K562 (cell line): ENCODE measurements around the gene OR12D3. TPM values are rescaled to one million over a fixed set of nuclear protein-coding genes. Genes with fewer than 3 reads are reported as not detected.
A peak's percentile ranks its signal among the peaks of the same experiment; 100 is the strongest.

ENCODE experiments used
- ATAC-seq: fragments of 200-7000 bp; cut with Tn5 transposase; 3 replicates; pipeline ENCODE4 v1.9.1; 2020; ENCODE audit warnings: moderate library complexity
- BruUV-seq: library from RNA; stranded (reverse); fragments of 400-500 nt; replicated peaks from 2 replicates; lab custom pipeline; 2021; lab: Mats Ljungman, UMichigan
- CTCF ChIA-PET: fragments of 300-600 bp; formaldehyde crosslinking; extraction: SDS; loops from one replicate; lab custom pipeline; 2021; ENCODE audit warnings: low intra/inter-chr PET ratio; lab: Yijun Ruan, JAX
- POLR2A ChIA-PET: fragments of 300-600, 350-650 bp; sonication (Branson Sonifier 250); formaldehyde crosslinking; extraction: SDS; loops from one replicate; lab custom pipeline; 2021; ENCODE audit warnings: antibody characterized with exemption, inconsistent platforms; lab: Yijun Ruan, JAX
- DNase-seq, 4 experiments: peaks; one replicate each; pipeline versions ENCODE4 v3.0.0 to v3.0.0-alpha.2; 2011 to 2018; ENCODE audit warnings: low spot score in 3 of 4, mixed read lengths in 3 of 4; ENCODE audit errors: extremely low read depth in 1 of 4
- FAIRE-seq: peaks from 2 replicates; lab custom pipeline; 2011; peaks lifted over from hg19 to GRCh38; lab: Jason Lieb, UNC
- H2AFZ ChIP-seq: 2 replicates; pipeline ENCODE4 v1.6.0; 2011; ENCODE audit warnings: low read depth, low read length, control low read depth, inconsistent platforms
- H3K27ac ChIP-seq: fragments of 200-600 bp; 3 replicates; pipeline ENCODE4 v1.8.0; 2011; ENCODE audit warnings: low read depth, mild to moderate bottlenecking, control low read depth, inconsistent platforms, low read length, moderate library complexity, mixed read lengths; ENCODE audit errors: extremely low read depth
- H3K27me3 ChIP-seq, 2 experiments: fragments of 300-600 bp in 1 of 2; 2 replicates in 1 of 2; 3 replicates in 1 of 2; pipeline versions ENCODE4 v1.6.0 to v1.8.0; 2011; ENCODE audit warnings: inconsistent platforms in 2 of 2, low read length in 2 of 2, mild to moderate bottlenecking in 1 of 2, mixed read lengths in 1 of 2, moderate library complexity in 1 of 2; ENCODE audit not compliant: control insufficient read depth in 2 of 2, insufficient read depth in 2 of 2
- H3K36me3 ChIP-seq: fragments of 300-600 bp; 3 replicates; pipeline ENCODE4 v1.8.0; 2011; ENCODE audit warnings: mild to moderate bottlenecking, low read length, inconsistent platforms; ENCODE audit not compliant: control insufficient read depth, insufficient read depth
- H3K4me1 ChIP-seq, 2 experiments: fragments of 200-600 bp in 1 of 2; replicated peaks in 1 of 2; 2 replicates in 1 of 2; 3 replicates in 1 of 2; pipeline versions ENCODE4 v1.5.1 to v1.8.0; 2011; ENCODE audit warnings: inconsistent platforms in 2 of 2, low read length in 2 of 2, mild to moderate bottlenecking in 1 of 2, mixed read lengths in 1 of 2, moderate library complexity in 1 of 2; ENCODE audit not compliant: control insufficient read depth in 2 of 2, insufficient read depth in 2 of 2
- H3K4me2 ChIP-seq: 2 replicates; pipeline ENCODE4 v1.6.1; 2011; ENCODE audit warnings: low read length, control low read depth, inconsistent platforms, mixed read lengths; ENCODE audit not compliant: insufficient read depth
- H3K4me3 ChIP-seq: fragments of 200-600 bp; sonication (generic), shearing (Covaris generic); 2 replicates; pipeline ENCODE4 v1.5.1; 2016; ENCODE audit warnings: control low read depth, inconsistent platforms
- H3K79me2 ChIP-seq: fragments of 200-600 bp; 3 replicates; pipeline ENCODE4 v1.8.0; 2011; ENCODE audit warnings: low read length, inconsistent platforms; ENCODE audit not compliant: control insufficient read depth, insufficient read depth
- H3K9ac ChIP-seq, 2 experiments: 2 replicates each; pipeline versions ENCODE4 v1.6.0 to v1.6.1; 2011; ENCODE audit warnings: low read depth in 2 of 2, low read length in 2 of 2, control low read depth in 1 of 2, inconsistent platforms in 1 of 2, mild to moderate bottlenecking in 1 of 2, mixed read lengths in 1 of 2; ENCODE audit not compliant: insufficient read depth in 1 of 2
- H3K9me1 ChIP-seq: one replicate; pipeline ENCODE4 v1.6.0; 2011; ENCODE audit warnings: inconsistent platforms, mild to moderate bottlenecking, low read length, moderate library complexity; ENCODE audit not compliant: control insufficient read depth, insufficient read depth
- H3K9me3 ChIP-seq: replicated peaks from 2 replicates; pipeline ENCODE4 v1.5.1; 2011; ENCODE audit warnings: low read depth, low read length, inconsistent platforms; ENCODE audit not compliant: control insufficient read depth, insufficient read depth
- H4K20me1 ChIP-seq: replicated peaks from 2 replicates; pipeline ENCODE4 v1.6.1; 2011; ENCODE audit warnings: low read length, inconsistent platforms, mixed read lengths; ENCODE audit not compliant: control insufficient read depth, insufficient read depth
- ARHGAP35 ChIP-seq: fragments of 450-650 bp; IDR thresholded peaks from 2 replicates; pipeline ENCODE4 v1.6.1; 2018; ENCODE audit not compliant: partially characterized antibody
- CBFA2T2 ChIP-seq: fragments of 450-650 bp; conservative IDR thresholded peaks from 2 replicates; pipeline ENCODE4 v1.6.1; 2017; ENCODE audit warnings: mild to moderate bottlenecking
- CHD4 ChIP-seq: fragments of 200-600 bp; sonication (generic); IDR thresholded peaks from 3 replicates; pipeline ENCODE4 v1.6.1; 2012; ENCODE audit warnings: low read depth, mild to moderate bottlenecking, mixed read lengths, low read length, inconsistent platforms; ENCODE audit not compliant: insufficient read depth, insufficient replicate concordance, poor library complexity, severe bottlenecking
- NRF1 ChIP-seq, 2 experiments: fragments of 450-650 bp; IDR thresholded peaks in 1 of 2; conservative IDR thresholded peaks in 1 of 2; 2 replicates each; pipeline ENCODE4 v1.6.1; 2014; ENCODE audit warnings: mild to moderate bottlenecking in 2 of 2
- RAD21 ChIP-seq, 2 experiments: fragments of 250-450 bp in 1 of 2; fragments of 450-650 bp in 1 of 2; sonication (Bioruptor Pico) in 1 of 2; formaldehyde crosslinking in 1 of 2; IDR thresholded peaks in 1 of 2; conservative IDR thresholded peaks in 1 of 2; 2 replicates each; pipeline versions ENCODE4 v1.4.0 to v1.8.0; 2020 to 2022; ENCODE audit warnings: mild to moderate bottlenecking in 2 of 2, moderate library complexity in 1 of 2
- SMC3 ChIP-seq: conservative IDR thresholded peaks from 2 replicates; pipeline ENCODE4 v1.6.1; 2011; ENCODE audit warnings: low read depth, low read length, improper control_type of control experiment; ENCODE audit not compliant: insufficient read depth
- TAF1 ChIP-seq: IDR thresholded peaks from 2 replicates; pipeline ENCODE4 v1.6.1; 2011; ENCODE audit warnings: mild to moderate bottlenecking, low read length, moderate library complexity; ENCODE audit not compliant: insufficient read depth, control insufficient read depth, severe bottlenecking; ENCODE audit errors: extremely low read depth
- ZNF431 ChIP-seq: sonication (generic); formaldehyde crosslinking; IDR thresholded peaks from 2 replicates; pipeline ENCODE4 v1.8.0; 2022; ENCODE audit warnings: mild to moderate bottlenecking, missing genetic modification reagents
- ZNF592 ChIP-seq: fragments of 450-650 bp; IDR thresholded peaks from 2 replicates; pipeline ENCODE4 v1.6.1; 2017; ENCODE audit warnings: antibody characterized with exemption, mild to moderate bottlenecking
- in situ Hi-C: fragments of 300-500 bp; cut with MboI; formaldehyde crosslinking; loops from 4 replicates; pipeline ENCODE4 v1.15.0; 2018; ENCODE audit warnings: inconsistent platforms, mixed read lengths
- intact Hi-C: fragments of 100-400 bp; cut with micrococcal nuclease; formaldehyde crosslinking; loops from 2 replicates; pipeline ENCODE4 v1.14.2; 2022
- polyA plus RNA-seq, 8 experiments: library from polyadenylated mRNA; depleted of rRNA in 4 of 8; stranded (reverse) in 5 of 8; unstranded in 3 of 8; fragments of >200 nt; fragmentation: Nextera tagmentation in 2 of 8; fragmentation: Illumina TruSeq in 1 of 8; extraction: Ambion mirVana in 2 of 8; extraction: Trizol in 1 of 8; gene quantifications; 2 replicates each; pipeline versions ENCODE4 v1.2.1 to v1.2.3, GENCODE V29; 2011 to 2014; ENCODE audit warnings: inconsistent platforms in 1 of 8, missing spikeins in 1 of 8
- total RNA-seq, 7 experiments: library from RNA; depleted of rRNA in 6 of 7; stranded (reverse); fragments of >200 nt in 6 of 7; fragmentation: Illumina TruSeq in 2 of 7; extraction: Trizol in 2 of 7; gene quantifications; 2 replicates each; pipeline versions ENCODE4 v1.2.1 to v1.2.3, GENCODE V29; 2011 to 2021; ENCODE audit warnings: low replicate concordance in 1 of 7
- TF ChIP-seq, protein P1 (sequence below), 3 experiments: IDR thresholded peaks in 2 of 3; conservative IDR thresholded peaks in 1 of 3; 2 replicates each; pipeline ENCODE4 v1.5.1; 2011 to 2012; ENCODE audit warnings: low read length in 3 of 3, mild to moderate bottlenecking in 3 of 3, control low read depth in 2 of 3, improper control_type of control experiment in 1 of 3, inconsistent platforms in 1 of 3, low read depth in 1 of 3, mixed read lengths in 1 of 3, moderate library complexity in 1 of 3; ENCODE audit not compliant: insufficient read depth in 2 of 3
- TF ChIP-seq, protein P2 (sequence below): fragments of 450-650 bp; IDR thresholded peaks from one replicate; pipeline ENCODE4 v1.6.1; 2018; ENCODE audit warnings: mild to moderate bottlenecking, moderate library complexity; ENCODE audit not compliant: partially characterized antibody
- TF ChIP-seq, protein P3 (sequence below): sonication (generic); formaldehyde crosslinking; IDR thresholded peaks from 2 replicates; pipeline ENCODE4 v1.8.1; 2022; ENCODE audit warnings: missing genetic modification reagents

OR12D3 gene
- total and polyA plus RNA-seq, 9 of the 15 experiments (the other 6 are each of a cell fraction or from before 2014, with no cell fraction given), result not detected

DNA sequence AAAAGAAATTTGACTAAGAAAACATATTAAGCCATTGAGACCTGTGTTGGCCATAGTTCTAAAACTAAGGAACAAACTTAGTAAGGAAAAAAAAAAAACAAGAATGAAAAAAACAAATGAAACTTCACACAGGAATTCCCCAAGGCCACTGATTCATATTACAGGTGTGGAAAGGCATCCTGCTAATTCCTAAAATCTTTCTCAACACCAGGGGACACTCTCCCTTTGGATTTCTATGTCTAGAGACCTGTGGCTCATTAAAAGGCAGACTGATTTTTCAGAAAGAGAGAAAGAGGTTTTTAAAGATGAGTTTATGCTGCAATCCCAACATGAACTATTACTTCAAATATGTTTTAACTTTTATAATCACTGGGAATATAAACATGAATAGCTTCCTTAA is 39.5 kb upstream of the OR12D3 start, which contains the start of gene OR12D1:
OR12D1 (plus strand) TSS at position 341 of the 400 bp plus-strand sequence.
- H3K4me2 ChIP-seq, result no peak within 1 kb of the TSS
- H3K9me3 ChIP-seq, result no peaks in the 10 kb centered on the region
- DNase-seq, result no peak
- no peak for FAIRE-seq
- ChIA-PET POLR2A (interaction anchor here (1.5 kb wide), 1 partner anchor 9 kb away, joined by 3 read pairs; no protein-coding TSS in a partner anchor), CTCF (interaction anchor here (0.6 to 1.6 kb wide), 2 partner anchors 85 to 175 kb away, joined by 3 to 5 read pairs; no protein-coding TSS in a partner anchor)
- no peaks in the 10 kb centered on the region for H3K4me1 ChIP-seq
- no peak for ATAC-seq
- H3K27me3 ChIP-seq, result peaks cover 0 to 6% of the 10 kb centered on the region in 2 experiments; a peak in 2 of 5 replicates
- no TSS peak for BruUV-seq
- H2AFZ ChIP-seq, result no peak within 1 kb of the TSS
- H3K4me3 ChIP-seq, result no peak within 1 kb of the TSS
- H3K9me1 ChIP-seq, result no peaks in the 10 kb centered on the region
- in situ Hi-C loops (no loop called here), intact Hi-C loops (no loop called here)
- H3K9ac ChIP-seq, result no peak within 1 kb of the TSS
- H3K36me3 ChIP-seq, result no peaks in the 10 kb centered on the region
- H4K20me1 ChIP-seq, result no peaks in the 10 kb centered on the region
- H3K79me2 ChIP-seq, result no peaks in the 10 kb centered on the region
- H3K27ac ChIP-seq, result no peak within 1 kb of the TSS
- TF ChIP-seq ZNF592 (no peak), TAF1 (no peak), ZNF431 (CRISPR knock-in tag) (no peak), RAD21 (CRISPR knock-in tag; conservative IDR thresholded peaks at IDR 0.05 in 1 of 2, IDR thresholded peaks at IDR 0.05 in 1 of 2) (peak in 1 of 2 experiments; percentile 21; a peak in 1 of 4 replicates), CBFA2T2 (no peak), ARHGAP35 (no peak), SMC3 (0 out of 2 replicates have a peak, but pooled peaks have one; percentile 18), CHD4 (no peak), NRF1 (conservative IDR thresholded peaks at IDR 0.05 in 1 of 2, IDR thresholded peaks at IDR 0.05 in 1 of 2) (no peak)
- TF ChIP-seq, protein P1, sequence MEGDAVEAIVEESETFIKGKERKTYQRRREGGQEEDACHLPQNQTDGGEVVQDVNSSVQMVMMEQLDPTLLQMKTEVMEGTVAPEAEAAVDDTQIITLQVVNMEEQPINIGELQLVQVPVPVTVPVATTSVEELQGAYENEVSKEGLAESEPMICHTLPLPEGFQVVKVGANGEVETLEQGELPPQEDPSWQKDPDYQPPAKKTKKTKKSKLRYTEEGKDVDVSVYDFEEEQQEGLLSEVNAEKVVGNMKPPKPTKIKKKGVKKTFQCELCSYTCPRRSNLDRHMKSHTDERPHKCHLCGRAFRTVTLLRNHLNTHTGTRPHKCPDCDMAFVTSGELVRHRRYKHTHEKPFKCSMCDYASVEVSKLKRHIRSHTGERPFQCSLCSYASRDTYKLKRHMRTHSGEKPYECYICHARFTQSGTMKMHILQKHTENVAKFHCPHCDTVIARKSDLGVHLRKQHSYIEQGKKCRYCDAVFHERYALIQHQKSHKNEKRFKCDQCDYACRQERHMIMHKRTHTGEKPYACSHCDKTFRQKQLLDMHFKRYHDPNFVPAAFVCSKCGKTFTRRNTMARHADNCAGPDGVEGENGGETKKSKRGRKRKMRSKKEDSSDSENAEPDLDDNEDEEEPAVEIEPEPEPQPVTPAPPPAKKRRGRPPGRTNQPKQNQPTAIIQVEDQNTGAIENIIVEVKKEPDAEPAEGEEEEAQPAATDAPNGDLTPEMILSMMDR (IDR thresholded peaks at IDR 0.05 in 2 of 3, conservative IDR thresholded peaks at IDR 0.05 in 1 of 3; ENCODE audit: insufficient read depth in 2 of 3, low read depth in 1 of 3, low read length in 3 of 3), result peak in 1 of 3 experiments; percentile 39; a peak in 2 of 6 replicates
- TF ChIP-seq, protein P2, sequence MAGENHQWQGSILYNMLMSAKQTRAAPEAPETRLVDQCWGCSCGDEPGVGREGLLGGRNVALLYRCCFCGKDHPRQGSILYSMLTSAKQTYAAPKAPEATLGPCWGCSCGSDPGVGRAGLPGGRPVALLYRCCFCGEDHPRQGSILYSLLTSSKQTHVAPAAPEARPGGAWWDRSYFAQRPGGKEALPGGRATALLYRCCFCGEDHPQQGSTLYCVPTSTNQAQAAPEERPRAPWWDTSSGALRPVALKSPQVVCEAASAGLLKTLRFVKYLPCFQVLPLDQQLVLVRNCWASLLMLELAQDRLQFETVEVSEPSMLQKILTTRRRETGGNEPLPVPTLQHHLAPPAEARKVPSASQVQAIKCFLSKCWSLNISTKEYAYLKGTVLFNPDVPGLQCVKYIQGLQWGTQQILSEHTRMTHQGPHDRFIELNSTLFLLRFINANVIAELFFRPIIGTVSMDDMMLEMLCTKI, result no peak
- TF ChIP-seq, protein P3, sequence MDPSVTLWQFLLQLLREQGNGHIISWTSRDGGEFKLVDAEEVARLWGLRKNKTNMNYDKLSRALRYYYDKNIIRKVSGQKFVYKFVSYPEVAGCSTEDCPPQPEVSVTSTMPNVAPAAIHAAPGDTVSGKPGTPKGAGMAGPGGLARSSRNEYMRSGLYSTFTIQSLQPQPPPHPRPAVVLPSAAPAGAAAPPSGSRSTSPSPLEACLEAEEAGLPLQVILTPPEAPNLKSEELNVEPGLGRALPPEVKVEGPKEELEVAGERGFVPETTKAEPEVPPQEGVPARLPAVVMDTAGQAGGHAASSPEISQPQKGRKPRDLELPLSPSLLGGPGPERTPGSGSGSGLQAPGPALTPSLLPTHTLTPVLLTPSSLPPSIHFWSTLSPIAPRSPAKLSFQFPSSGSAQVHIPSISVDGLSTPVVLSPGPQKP (CRISPR knock-in tag), result no peak
